ENCODE measurements around the gene FBLN7.

The FBLN7 gene

DNA sequence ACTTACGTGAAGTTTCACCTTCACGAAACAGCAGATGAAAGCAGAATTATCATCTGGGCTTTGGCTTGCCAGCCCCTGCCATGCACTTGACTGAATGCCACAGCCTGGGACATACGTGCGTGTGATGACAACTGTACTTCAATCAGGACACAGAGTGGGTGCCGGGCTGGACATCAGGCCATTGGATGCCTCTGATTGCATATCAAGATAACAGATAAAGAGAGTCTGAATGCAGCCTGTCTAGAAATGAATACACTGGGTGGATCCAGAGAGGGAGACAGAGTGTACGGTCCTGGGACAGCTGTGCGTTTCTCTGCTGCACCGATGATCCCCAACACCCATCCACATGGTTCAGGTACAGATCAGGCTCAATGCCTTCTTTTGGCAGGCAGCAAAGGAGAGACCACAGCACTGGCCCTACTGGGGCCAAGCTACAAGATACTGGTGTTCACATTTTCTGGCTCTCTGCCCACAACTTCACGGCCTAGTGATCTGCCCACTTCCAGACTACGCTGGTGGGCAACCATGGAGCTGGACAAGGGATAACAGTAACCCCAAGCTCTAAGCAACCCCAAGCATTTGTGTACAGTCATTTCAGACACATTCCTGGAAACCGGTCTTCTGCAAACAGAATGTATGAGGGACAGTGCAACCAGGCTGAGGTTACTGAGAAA lies 35.6 kb downstream of the FBLN7 start:
- TF ChIP-seq, protein P1, sequence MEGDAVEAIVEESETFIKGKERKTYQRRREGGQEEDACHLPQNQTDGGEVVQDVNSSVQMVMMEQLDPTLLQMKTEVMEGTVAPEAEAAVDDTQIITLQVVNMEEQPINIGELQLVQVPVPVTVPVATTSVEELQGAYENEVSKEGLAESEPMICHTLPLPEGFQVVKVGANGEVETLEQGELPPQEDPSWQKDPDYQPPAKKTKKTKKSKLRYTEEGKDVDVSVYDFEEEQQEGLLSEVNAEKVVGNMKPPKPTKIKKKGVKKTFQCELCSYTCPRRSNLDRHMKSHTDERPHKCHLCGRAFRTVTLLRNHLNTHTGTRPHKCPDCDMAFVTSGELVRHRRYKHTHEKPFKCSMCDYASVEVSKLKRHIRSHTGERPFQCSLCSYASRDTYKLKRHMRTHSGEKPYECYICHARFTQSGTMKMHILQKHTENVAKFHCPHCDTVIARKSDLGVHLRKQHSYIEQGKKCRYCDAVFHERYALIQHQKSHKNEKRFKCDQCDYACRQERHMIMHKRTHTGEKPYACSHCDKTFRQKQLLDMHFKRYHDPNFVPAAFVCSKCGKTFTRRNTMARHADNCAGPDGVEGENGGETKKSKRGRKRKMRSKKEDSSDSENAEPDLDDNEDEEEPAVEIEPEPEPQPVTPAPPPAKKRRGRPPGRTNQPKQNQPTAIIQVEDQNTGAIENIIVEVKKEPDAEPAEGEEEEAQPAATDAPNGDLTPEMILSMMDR (IDR thresholded peaks at IDR 0.05; ENCODE audit: insufficient read depth, missing control alignments): no peak
- DNase-seq (ENCODE audit: insufficient read length, low spot score) (no peak), FAIRE-seq (no peak)

DNA sequence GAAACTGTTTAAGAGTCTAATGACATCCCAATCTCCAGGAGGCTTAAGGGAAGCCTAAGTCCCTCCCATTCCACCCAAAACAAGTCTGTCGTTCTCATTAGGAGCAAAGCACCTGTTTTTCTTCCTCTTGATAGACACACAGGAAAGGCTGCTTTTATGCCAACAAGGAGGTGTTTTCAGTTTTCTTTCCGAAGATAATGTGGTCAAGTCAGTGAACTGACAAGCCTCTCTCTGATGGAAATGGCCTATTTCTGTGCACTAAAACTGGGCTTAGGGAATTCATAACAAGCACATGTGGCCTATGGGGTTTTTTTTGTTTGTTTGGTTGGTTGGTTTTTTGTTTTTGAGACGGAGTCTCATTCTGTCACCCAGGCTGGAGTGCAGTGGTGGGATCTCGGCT lies 36.2 kb downstream of the FBLN7 start:
- DNase-seq (ENCODE audit: insufficient read length, low spot score) (no peak), FAIRE-seq (no peak)
- TF ChIP-seq, protein P1 (IDR thresholded peaks at IDR 0.05; ENCODE audit: insufficient read depth, missing control alignments): no peak

DNA sequence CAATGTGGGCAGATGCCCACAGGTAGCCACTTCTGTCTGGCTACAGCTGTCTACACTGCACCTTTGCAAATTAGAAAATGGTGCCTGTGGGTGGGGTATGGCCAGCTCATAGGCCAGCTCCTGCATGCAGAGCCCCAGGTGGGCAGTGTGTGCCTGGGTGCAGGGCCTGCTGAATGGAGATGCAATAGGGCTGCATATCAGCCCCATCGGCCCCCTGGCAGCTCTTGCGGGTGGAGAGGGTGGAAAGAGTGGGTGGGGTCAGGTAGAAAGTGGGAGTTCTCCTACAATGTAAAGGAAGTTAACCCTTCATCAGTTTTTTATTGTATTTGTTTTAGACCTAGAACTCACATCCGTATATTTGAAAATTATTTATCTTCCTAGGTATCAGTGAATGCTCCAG lies 37.1 kb downstream of the FBLN7 start:
- TF ChIP-seq, protein P1 (IDR thresholded peaks at IDR 0.05; ENCODE audit: insufficient read depth, missing control alignments): no peak
- FAIRE-seq: no peak
- DNase-seq (ENCODE audit: insufficient read length, low spot score): no peak

DNA sequence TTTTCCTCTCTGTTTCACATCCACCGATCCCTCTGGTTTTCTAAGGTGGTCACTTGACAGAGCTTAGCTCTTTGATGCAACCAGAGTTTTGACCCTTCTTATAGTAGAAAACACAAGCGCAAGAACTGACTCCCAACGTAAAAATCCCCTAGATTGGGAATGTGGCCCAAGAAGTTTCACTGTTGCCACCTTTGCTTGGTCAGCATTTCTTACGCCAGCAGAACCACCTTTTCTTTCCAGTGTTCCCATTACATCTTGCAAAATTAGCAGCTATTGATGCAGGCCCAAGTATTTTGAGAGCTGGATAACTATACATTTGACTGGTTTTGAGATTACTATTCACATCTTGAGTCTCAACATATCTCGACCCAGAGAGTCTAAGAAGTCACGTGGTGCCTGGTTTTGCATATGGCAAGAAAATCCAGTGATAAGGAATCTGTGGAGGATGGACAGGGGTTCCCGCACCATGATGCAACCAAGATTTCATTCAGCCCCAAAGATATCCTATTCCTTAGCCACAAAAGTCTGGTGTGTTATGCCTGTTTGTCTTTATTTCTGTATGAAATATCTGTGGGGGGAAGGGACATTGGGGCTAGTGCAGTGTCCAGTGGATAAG lies 37.9 kb downstream of the FBLN7 start:
- FAIRE-seq: no peak
- TF ChIP-seq, protein P1 (IDR thresholded peaks at IDR 0.05; ENCODE audit: insufficient read depth, missing control alignments): no peak
- no peak for DNase-seq (ENCODE audit: insufficient read length, low spot score)

DNA sequence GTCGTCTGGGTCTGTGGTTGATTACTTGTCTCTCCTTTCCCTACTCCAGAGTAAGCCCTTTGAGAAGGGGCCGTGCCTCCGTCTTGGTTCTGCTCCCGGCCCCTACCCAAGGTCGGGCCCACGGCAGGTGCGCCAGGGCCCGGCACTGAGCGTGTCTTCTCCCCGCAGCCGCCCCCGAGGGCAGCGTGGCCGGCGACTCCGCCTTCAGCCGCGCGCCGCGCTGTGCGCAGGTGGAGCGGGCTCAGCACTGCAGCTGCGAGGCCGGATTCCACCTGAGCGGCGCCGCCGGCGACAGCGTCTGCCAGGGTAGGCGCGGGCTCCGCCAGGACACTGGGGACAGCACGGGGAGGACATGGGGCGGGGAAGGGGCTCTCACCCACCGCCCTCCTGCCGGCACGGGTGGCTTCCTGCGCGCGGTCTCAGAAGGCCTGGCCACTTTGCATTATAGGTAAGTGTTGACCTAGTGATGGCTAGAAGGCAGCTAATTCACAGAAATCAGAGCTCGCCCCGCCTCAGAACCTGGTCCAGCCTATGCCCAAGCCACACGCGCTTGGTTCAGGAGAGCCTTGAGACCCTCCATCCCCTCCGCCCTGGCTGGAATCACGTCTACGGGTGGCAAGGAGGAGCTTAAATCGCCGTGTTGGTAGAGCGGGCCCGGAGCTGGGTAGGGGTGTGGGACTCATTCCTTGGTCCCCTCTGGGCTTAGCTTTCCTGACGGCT lies 43.5 kb downstream of the FBLN7 start:
- FAIRE-seq: no peak
- no peak for DNase-seq (ENCODE audit: insufficient read length, low spot score)
- TF ChIP-seq, protein P1 (IDR thresholded peaks at IDR 0.05; ENCODE audit: insufficient read depth, missing control alignments): no peak

DNA sequence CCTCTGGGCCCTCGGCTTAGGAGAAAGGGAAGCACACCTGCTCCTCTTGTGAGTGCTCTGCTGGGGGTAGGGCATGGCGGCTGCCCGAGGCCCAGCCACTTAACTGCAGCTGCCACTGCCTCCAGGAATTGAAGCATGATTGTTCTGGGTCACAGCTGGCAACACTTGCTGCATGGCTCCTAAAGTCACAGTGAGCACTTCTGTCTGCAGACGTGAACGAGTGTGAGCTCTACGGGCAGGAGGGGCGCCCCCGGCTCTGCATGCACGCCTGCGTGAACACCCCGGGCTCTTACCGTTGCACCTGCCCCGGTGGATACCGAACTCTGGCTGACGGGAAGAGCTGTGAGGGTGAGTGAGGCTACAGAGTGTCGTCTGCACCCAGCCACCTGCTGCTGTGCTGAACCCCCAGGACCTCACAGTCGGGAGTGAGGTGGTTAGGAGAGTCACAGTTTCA lies 44.4 kb downstream of the FBLN7 start:
- TF ChIP-seq, protein P1 (IDR thresholded peaks at IDR 0.05; ENCODE audit: insufficient read depth, missing control alignments): no peak
- DNase-seq (ENCODE audit: insufficient read length, low spot score) (no peak), FAIRE-seq (no peak)
